T-cell (primary cell): Measurements from ENCODE around the gene OCLN. TPM values are rescaled to one million over a fixed set of nuclear protein-coding genes. Genes with fewer than 3 reads are reported as not detected.
"Not testable (repeated sequence)": the region's sequence is repeated elsewhere in the genome, so short reads cannot be mapped to it uniquely, and the experiment has no call there.

Experiments used
- ATAC-seq, 4 experiments: fragments of 200-7000 bp in 3 of 4; fragments of 150-1000 bp in 1 of 4; cut with Tn5 transposase; replicated peaks in 1 of 4; 1 replicate in 3 of 4; 2 replicates in 1 of 4; pipeline ENCODE4 v1.10.0; 2021; ENCODE audit warnings: moderate library complexity in 3 of 4, mild to moderate bottlenecking in 2 of 4, moderate number of reproducible peaks in 1 of 4
- CTCF ChIA-PET, 2 donors: fragments of 300-600 bp; sonication (Branson Sonifier 250); formaldehyde crosslinking; loops; one replicate each; lab custom pipeline; 2022; ENCODE audit warnings: antibody characterized with exemption in 2 of 2; lab: Charles Lee
- POLR2A ChIA-PET, 2 donors: fragments of 300-600 bp; sonication (Branson Sonifier 250); formaldehyde crosslinking; loops; one replicate each; lab custom pipeline; 2022; ENCODE audit warnings: antibody characterized with exemption in 2 of 2; lab: Charles Lee
- DNase-seq, 35 experiments: peaks; one replicate each; pipeline versions ENCODE4 v3.0.0 to v3.0.0-alpha.2; 2013 to 2023
- H3K27ac ChIP-seq: one replicate; pipeline ENCODE4 v1.5.1; 2013; ENCODE audit warnings: low read length
- H3K27me3 ChIP-seq, 2 experiments: replicated peaks in 1 of 2; 1 replicate in 1 of 2; 2 replicates in 1 of 2; pipeline versions ENCODE4 v1.6.1 to v1.7.0; 2013; ENCODE audit warnings: low read length in 1 of 2, mixed read lengths in 1 of 2; ENCODE audit not compliant: control insufficient read depth in 2 of 2, insufficient read depth in 2 of 2; ENCODE audit errors: extremely low read depth in 1 of 2
- H3K36me3 ChIP-seq, 2 donors: 1 replicate in 1 of 2; 2 replicates in 1 of 2; pipeline versions ENCODE4 v1.6.1 to v1.7.0; 2013; ENCODE audit warnings: low read length in 1 of 2; ENCODE audit not compliant: control insufficient read depth in 2 of 2, insufficient read depth in 1 of 2; ENCODE audit errors: extremely low read depth in 1 of 2
- H3K4me1 ChIP-seq, 2 experiments: 1 replicate in 1 of 2; 2 replicates in 1 of 2; pipeline versions ENCODE4 v1.6.1 to v1.7.0; 2013; ENCODE audit warnings: low read length in 2 of 2, mixed read lengths in 1 of 2; ENCODE audit not compliant: insufficient read depth in 2 of 2, control insufficient read depth in 1 of 2; ENCODE audit errors: extremely low read depth in 1 of 2
- H3K4me3 ChIP-seq, 2 donors: 1 replicate in 1 of 2; 2 replicates in 1 of 2; pipeline versions ENCODE4 v1.5.1 to v1.7.0; 2013; ENCODE audit warnings: mild to moderate bottlenecking in 2 of 2, low read length in 1 of 2, moderate library complexity in 1 of 2; ENCODE audit not compliant: control insufficient read depth in 1 of 2; ENCODE audit errors: extremely low read depth in 1 of 2
- H3K9me3 ChIP-seq: 2 replicates; pipeline ENCODE4 v1.7.0; 2013
- H3K27ac Mint-ChIP-seq, 2 donors: one replicate each; pipeline ENCODE4 v1.8.0; 2020 to 2021; ENCODE audit warnings: mild to moderate bottlenecking in 2 of 2, mixed read lengths in 2 of 2
- H3K27me3 Mint-ChIP-seq, 2 donors: one replicate each; pipeline ENCODE4 v1.8.0; 2021 to 2022; ENCODE audit warnings: mixed read lengths in 2 of 2
- H3K36me3 Mint-ChIP-seq: one replicate; pipeline ENCODE4 v1.8.0; 2021; ENCODE audit warnings: mixed read lengths
- H3K4me1 Mint-ChIP-seq, 3 donors: one replicate each; pipeline ENCODE4 v1.8.0; 2020 to 2022; ENCODE audit warnings: mixed read lengths in 3 of 3, mild to moderate bottlenecking in 1 of 3
- H3K4me3 Mint-ChIP-seq, 3 donors: one replicate each; pipeline ENCODE4 v1.8.0; 2020 to 2022; ENCODE audit warnings: mild to moderate bottlenecking in 3 of 3, mixed read lengths in 3 of 3, moderate library complexity in 3 of 3
- H3K9me3 Mint-ChIP-seq, 3 donors: one replicate each; pipeline ENCODE4 v1.8.0; 2020 to 2022; ENCODE audit warnings: mixed read lengths in 3 of 3
- WGBS: methylation state at CpG from one replicate; pipeline ENCODE4 v1.1.5; 2013; ENCODE audit warnings: missing lambda C conversion rate; ENCODE audit not compliant: insufficient coverage; 5-methylcytosine and 5-hydroxymethylcytosine counted together
- total RNA-seq, 35 experiments: library from RNA in 6 of 35; stranded (reverse) in 6 of 35; fragments of 120-200 nt in 1 of 35; gene quantifications; one replicate each; pipeline versions ENCODE4 v1.2.1 to v1.2.4 and lab custom pipeline; 2013 to 2026

OCLN gene
- total RNA-seq, 5 donors from 2014 or later (not counting 1 experiment from before 2014, with no cell fraction given), result 1.1 to 9.0 (median 4.2) TPM

DNA sequence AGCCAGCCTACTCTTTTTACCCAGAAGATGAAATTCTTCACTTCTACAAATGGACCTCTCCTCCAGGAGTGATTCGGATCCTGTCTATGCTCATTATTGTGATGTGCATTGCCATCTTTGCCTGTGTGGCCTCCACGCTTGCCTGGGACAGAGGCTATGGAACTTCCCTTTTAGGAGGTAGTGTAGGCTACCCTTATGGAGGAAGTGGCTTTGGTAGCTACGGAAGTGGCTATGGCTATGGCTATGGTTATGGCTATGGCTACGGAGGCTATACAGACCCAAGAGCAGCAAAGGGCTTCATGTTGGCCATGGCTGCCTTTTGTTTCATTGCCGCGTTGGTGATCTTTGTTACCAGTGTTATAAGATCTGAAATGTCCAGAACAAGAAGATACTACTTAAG is 16.6 kb downstream of the OCLN start:
- ChIA-PET CTCF (no interaction called here), POLR2A (no interaction called here)
- Mint-ChIP-seq H3K27me3 (no peaks in the 10 kb centered on the region), H3K9me3 (no peaks in the 10 kb centered on the region), H3K4me3 (no peak overlapping the region), H3K36me3 (no peaks in the 10 kb centered on the region), H3K4me1 (no peaks in the 10 kb centered on the region), H3K27ac (no peak overlapping the region)
- H3K36me3 ChIP-seq, result no peaks in the 10 kb centered on the region
- H3K27me3 ChIP-seq, result no peaks in the 10 kb centered on the region
- DNase-seq, result no peak
- no peak for ATAC-seq
- no peaks in the 10 kb centered on the region for H3K9me3 ChIP-seq
- H3K27ac ChIP-seq, result no peak overlapping the region
- no peaks in the 10 kb centered on the region for H3K4me1 ChIP-seq
- WGBS, result 80% methylated on average over 3 of the region's 6 CpGs
- no peak overlapping the region for H3K4me3 ChIP-seq

DNA sequence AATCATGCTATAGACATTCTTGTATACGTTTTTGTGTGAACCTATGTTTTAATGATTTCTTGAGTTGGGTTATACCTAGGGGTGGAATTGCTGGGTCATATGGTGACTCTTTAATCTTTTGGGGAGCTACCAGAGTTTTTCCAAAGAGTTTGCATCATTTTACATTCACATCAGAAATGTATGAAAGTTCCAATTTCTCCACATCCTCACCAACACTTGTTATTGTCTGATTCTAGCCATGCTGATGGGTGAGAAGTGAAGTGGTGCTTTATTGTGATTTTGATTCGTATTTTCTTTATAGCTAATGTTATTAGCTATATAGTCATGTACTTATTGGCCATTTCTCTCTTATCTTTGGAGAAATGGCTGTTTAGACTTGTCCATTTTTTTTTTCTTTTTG is 18.1 kb downstream of the OCLN start:
- POLR2A ChIA-PET, result no interaction called here
- no peaks in the 10 kb centered on the region for H3K4me1 Mint-ChIP-seq

DNA sequence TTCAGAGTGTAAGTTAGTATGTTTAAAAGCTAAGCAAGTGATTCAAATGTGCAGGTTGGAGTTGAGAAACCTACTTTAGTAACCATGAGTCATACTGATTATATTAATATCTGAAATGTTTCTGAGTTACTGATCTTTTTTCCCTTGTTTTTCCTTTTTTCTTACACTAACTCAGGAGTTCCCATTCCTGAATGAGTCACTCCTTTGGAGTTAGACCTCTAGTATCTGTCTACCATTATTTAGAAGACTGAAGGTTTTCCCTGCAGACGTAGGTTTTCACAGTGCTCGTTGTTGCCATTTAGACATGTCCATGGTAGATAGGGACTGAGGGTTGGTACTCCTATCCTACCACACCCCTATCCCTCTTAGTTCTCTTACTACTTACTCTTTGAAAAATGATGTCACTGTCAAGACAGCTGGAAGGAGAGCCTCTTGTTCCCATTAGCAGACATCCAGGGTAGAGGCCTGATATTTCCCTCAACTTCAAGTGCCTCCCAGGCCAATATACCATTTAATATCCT is 20.2 kb downstream of the OCLN start:
- H3K9me3 ChIP-seq, result no peaks in the 10 kb centered on the region
- H3K27me3 ChIP-seq, result no peaks in the 10 kb centered on the region
- H3K4me1 Mint-ChIP-seq, result no peaks in the 10 kb centered on the region
- no peak for ATAC-seq
- no peaks in the 10 kb centered on the region for H3K9me3 Mint-ChIP-seq
- no peak overlapping the region for H3K27ac ChIP-seq
- H3K4me3 ChIP-seq, result no peak overlapping the region
- no peaks in the 10 kb centered on the region for H3K36me3 ChIP-seq
- no peaks in the 10 kb centered on the region for H3K36me3 Mint-ChIP-seq
- no peak overlapping the region for H3K27ac Mint-ChIP-seq
- DNase-seq, result no peak
- WGBS, result no CpG with 5 or more reads among the region's 2 CpGs
- CTCF ChIA-PET, result no interaction called here
- H3K27me3 Mint-ChIP-seq, result no peaks in the 10 kb centered on the region
- no peak overlapping the region for H3K4me3 Mint-ChIP-seq
- POLR2A ChIA-PET, result no interaction called here
- no peaks in the 10 kb centered on the region for H3K4me1 ChIP-seq

More for the DNA sequence above, 18.1 kb downstream of the OCLN start:
- H3K9me3 Mint-ChIP-seq, result no peaks in the 10 kb centered on the region
- CTCF ChIA-PET, result interaction anchor here in 1 of 2 donors (0.7 kb wide), 1 partner anchor 11 kb away, joined by 4 read pairs; no protein-coding TSS in a partner anchor
- H3K36me3 Mint-ChIP-seq, result no peaks in the 10 kb centered on the region
- no peaks in the 10 kb centered on the region for H3K27me3 Mint-ChIP-seq
- Histone ChIP-seq H3K36me3 (no peaks in the 10 kb centered on the region), H3K4me1 (no peaks in the 10 kb centered on the region), H3K9me3 (no peaks in the 10 kb centered on the region), H3K27ac (no peak overlapping the region), H3K4me3 (no peak overlapping the region), H3K27me3 (no peaks in the 10 kb centered on the region)
- ATAC-seq, result no peak
- H3K4me3 Mint-ChIP-seq, result no peak overlapping the region
- no CpG with 5 or more reads among the region's 2 CpGs for WGBS
- no peak overlapping the region for H3K27ac Mint-ChIP-seq
- DNase-seq, result no peak

DNA sequence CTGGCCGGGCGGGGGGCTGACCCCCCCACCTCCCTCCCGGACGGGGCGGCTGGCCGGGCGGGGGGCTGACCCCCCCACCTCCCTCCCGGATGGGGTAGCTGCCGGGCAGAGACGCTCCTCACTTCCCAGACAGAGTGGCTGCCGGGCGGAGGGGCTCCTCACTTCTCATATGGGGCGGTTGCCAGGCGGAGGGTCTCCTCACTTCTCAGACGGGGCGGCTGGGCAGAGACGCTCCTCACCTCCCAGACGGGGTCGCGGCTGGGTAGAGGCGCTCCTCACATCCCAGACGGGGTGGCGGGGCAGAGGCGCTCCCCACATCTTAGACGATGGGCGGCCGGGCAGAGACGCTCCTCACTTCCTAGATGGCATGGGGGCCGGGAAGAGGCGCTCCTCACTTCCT is 23.0 kb downstream of the OCLN start:
- H3K4me3 ChIP-seq, H3K4me1 ChIP-seq, H3K27ac ChIP-seq, H3K36me3 Mint-ChIP-seq, H3K27me3 ChIP-seq, DNase-seq, H3K9me3 ChIP-seq, H3K9me3 Mint-ChIP-seq, H3K4me1 Mint-ChIP-seq, CTCF ChIA-PET, H3K27ac Mint-ChIP-seq, ATAC-seq, H3K4me3 Mint-ChIP-seq, POLR2A ChIA-PET, H3K36me3 ChIP-seq, H3K27me3 Mint-ChIP-seq: not testable (repeated sequence)
- no CpG with 5 or more reads among the region's 30 CpGs for WGBS

DNA sequence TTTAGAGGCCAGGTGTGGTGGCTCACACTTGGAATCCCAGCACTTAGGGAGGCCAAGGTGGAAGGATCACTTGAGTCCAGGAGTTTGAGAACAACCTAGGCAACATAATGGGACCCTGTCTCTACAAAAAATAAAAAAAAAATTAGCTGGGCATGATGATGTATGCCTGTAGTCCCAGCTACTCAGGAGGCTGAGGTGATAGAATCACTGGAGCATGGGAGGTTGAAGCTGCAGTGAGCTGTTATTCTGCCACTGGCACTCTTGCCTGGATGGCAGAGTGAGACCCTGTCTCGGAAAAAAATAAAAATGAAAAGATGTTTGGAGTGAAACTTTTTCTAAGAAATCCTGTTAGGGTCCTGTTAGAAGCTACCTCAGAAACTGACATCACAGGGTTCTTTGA is 24.2 kb downstream of the OCLN start:
- no peak for ATAC-seq

DNA sequence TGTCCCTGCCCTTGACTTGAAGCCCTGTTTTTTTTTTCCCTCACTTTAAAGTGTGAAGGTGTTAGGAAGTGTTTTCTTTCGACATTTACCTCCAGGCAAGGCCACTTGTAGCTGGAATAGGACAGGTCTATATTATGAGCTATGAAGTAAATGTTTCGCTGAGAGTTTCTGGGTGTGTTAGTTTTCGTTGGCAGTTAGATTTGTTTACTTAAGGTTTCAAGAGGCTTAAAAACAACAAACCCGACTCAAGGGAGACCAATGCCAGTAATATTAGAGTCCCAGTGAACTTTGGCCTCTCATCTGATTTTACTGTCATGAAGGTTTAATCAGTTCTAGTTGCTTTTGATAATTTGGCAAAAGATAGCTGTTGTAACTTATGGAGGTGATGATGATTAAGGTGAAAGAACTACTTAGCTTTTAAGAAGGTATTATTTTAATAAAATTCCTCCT is 25.2 kb downstream of the OCLN start:
- ChIA-PET CTCF (no interaction called here), POLR2A (no interaction called here)
- Mint-ChIP-seq H3K9me3 (no peaks in the 10 kb centered on the region), H3K4me1 (no peaks in the 10 kb centered on the region), H3K36me3 (no peaks in the 10 kb centered on the region), H3K4me3 (no peak overlapping the region), H3K27ac (no peak overlapping the region), H3K27me3 (peaks cover 0 to 2% of the 10 kb centered on the region in 2 donors)
- Histone ChIP-seq H3K4me1 (no peaks in the 10 kb centered on the region), H3K9me3 (no peaks in the 10 kb centered on the region), H3K4me3 (no peak overlapping the region), H3K36me3 (no peaks in the 10 kb centered on the region), H3K27ac (no peak overlapping the region), H3K27me3 (peaks cover 0 to 3% of the 10 kb centered on the region in 2 experiments)
- WGBS, result 89% methylated on average over 3 of the region's 4 CpGs
- no peak for ATAC-seq
- DNase-seq, result no peak

More for the DNA sequence above, 24.2 kb downstream of the OCLN start:
- no peaks in the 10 kb centered on the region for H3K27me3 ChIP-seq
- no peak overlapping the region for H3K4me3 Mint-ChIP-seq
- no peaks in the 10 kb centered on the region for H3K4me1 ChIP-seq
- no peak overlapping the region for H3K27ac Mint-ChIP-seq
- no peaks in the 10 kb centered on the region for H3K36me3 ChIP-seq
- CTCF ChIA-PET, result no interaction called here
- H3K4me1 Mint-ChIP-seq, result no peaks in the 10 kb centered on the region
- no peak overlapping the region for H3K27ac ChIP-seq
- peaks cover 0 to 2% of the 10 kb centered on the region in 2 donors for H3K27me3 Mint-ChIP-seq
- H3K36me3 Mint-ChIP-seq, result no peaks in the 10 kb centered on the region
- H3K9me3 Mint-ChIP-seq, result no peaks in the 10 kb centered on the region
- no peaks in the 10 kb centered on the region for H3K9me3 ChIP-seq
- WGBS, result 100% methylated on average over 1 of the region's 1 CpG
- no peak for DNase-seq
- POLR2A ChIA-PET, result no interaction called here
- no peak overlapping the region for H3K4me3 ChIP-seq

DNA sequence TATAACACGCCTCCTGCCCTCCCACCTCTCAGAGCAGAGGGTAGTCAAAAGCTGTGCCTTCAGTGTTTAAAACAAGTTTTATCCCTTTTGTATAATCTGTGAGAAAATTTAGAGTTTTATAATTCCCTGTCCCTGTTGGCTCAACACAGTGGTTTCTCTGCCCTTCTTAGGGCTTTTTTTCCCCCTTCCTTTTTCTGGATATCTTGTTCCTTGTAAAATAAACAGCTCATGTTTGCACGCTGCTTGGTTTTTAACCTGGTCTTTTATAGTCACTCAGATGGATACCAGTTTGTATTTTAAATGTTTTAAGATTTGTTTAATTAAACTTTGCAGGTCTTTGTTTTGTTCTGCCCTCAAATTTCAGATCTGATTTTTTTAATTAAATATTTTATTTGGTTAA is 26.7 kb downstream of the OCLN start:
- DNase-seq (no peak), ATAC-seq (no peak)
- H3K4me3 Mint-ChIP-seq, result no peak overlapping the region
- H3K36me3 ChIP-seq, result no peaks in the 10 kb centered on the region
- H3K4me3 ChIP-seq, result no peak overlapping the region
- ChIA-PET POLR2A (no interaction called here), CTCF (no interaction called here)
- H3K27me3 ChIP-seq, result peaks cover 0 to 6% of the 10 kb centered on the region in 2 experiments
- WGBS, result no CpG with 5 or more reads among the region's 2 CpGs
- no peak overlapping the region for H3K27ac Mint-ChIP-seq
- no peaks in the 10 kb centered on the region for H3K4me1 ChIP-seq
- no peak overlapping the region for H3K27ac ChIP-seq
- no peaks in the 10 kb centered on the region for H3K9me3 Mint-ChIP-seq
- no peaks in the 10 kb centered on the region for H3K36me3 Mint-ChIP-seq
- H3K9me3 ChIP-seq, result no peaks in the 10 kb centered on the region
- H3K4me1 Mint-ChIP-seq, result no peaks in the 10 kb centered on the region
- H3K27me3 Mint-ChIP-seq, result peaks cover 0 to 2% of the 10 kb centered on the region in 2 donors
